A549 (cell line): ENCODE data around the gene TBCE. TPM values are rescaled to one million over a fixed set of nuclear protein-coding genes. Genes with fewer than 3 reads are reported as not detected.

Experiments
- ATAC-seq, 2 experiments: fragments of 200-7000 bp in 1 of 2; fragments of >200 bp in 1 of 2; cut with Nextera tagmentation in 1 of 2; cut with Tn5 transposase in 1 of 2; 3 replicates each; pipeline versions ENCODE4 v1.8.0 to v1.9.1; 2018 to 2020; ENCODE audit warnings: mild to moderate bottlenecking in 1 of 2, moderate library complexity in 1 of 2
- CTCF ChIA-PET: fragments of 300-600 bp; sonication (Branson Sonifier 250); formaldehyde crosslinking; extraction: SDS; loops from one replicate; lab custom pipeline; 2021; ENCODE audit warnings: antibody characterized with exemption, inconsistent platforms; lab: Yijun Ruan, JAX
- POLR2A ChIA-PET: fragments of 350-600 bp; formaldehyde crosslinking; extraction: SDS; loops from one replicate; lab custom pipeline; 2021; ENCODE audit warnings: antibody characterized with exemption, inconsistent platforms; lab: Yijun Ruan, JAX
- DNase-seq, 2 experiments: peaks; one replicate each; pipeline versions ENCODE4 v3.0.0 to v3.0.0-alpha.2; 2011 to 2016; ENCODE audit warnings: low read depth in 1 of 2, low spot score in 1 of 2
- FAIRE-seq: peaks from 2 replicates; lab custom pipeline; 2011; peaks lifted over from hg19 to GRCh38; lab: Jason Lieb, UNC
- H3K27ac ChIP-seq, 2 experiments: fragments of >200 bp; sonication (Bioruptor Twin); formaldehyde crosslinking; 3 replicates each; pipeline ENCODE4 v1.5.1; 2016 to 2017
- H3K4me1 ChIP-seq: fragments of >200 bp; sonication (Bioruptor Twin); formaldehyde crosslinking; 3 replicates; pipeline ENCODE4 v1.6.1; 2016
- H3K4me2 ChIP-seq: fragments of >200 bp; sonication (Bioruptor Twin); formaldehyde crosslinking; 3 replicates; pipeline ENCODE4 v1.6.1; 2016
- H3K4me3 ChIP-seq: fragments of >200 bp; sonication (Bioruptor Twin); formaldehyde crosslinking; 3 replicates; pipeline ENCODE4 v1.5.1; 2016
- H3K9me3 ChIP-seq: fragments of >200 bp; sonication (Bioruptor Twin); formaldehyde crosslinking; 3 replicates; pipeline ENCODE4 v1.6.1; 2016
- BCL3 ChIP-seq: fragments of >200 bp; sonication (Bioruptor Twin); formaldehyde crosslinking; IDR thresholded peaks from 3 replicates; pipeline ENCODE4 v1.6.1; 2016
- BHLHE40 ChIP-seq: IDR thresholded peaks from 2 replicates; pipeline ENCODE4 v1.6.1; 2012; ENCODE audit warnings: low read depth, low read length, inconsistent platforms
- E2F6 ChIP-seq: IDR thresholded peaks from 2 replicates; pipeline ENCODE4 v1.6.1; 2012; ENCODE audit warnings: low read depth, borderline replicate concordance
- HES2 ChIP-seq: fragments of >200 bp; sonication (Bioruptor Twin); formaldehyde crosslinking; IDR thresholded peaks from 2 replicates; pipeline ENCODE4 v1.6.1; 2016
- HOXA7 ChIP-seq: fragments of 250-450 bp; sonication (Bioruptor Pico); IDR thresholded peaks from 2 replicates; pipeline ENCODE4 v1.5.0; 2020; ENCODE audit warnings: mild to moderate bottlenecking, moderate library complexity
- MYC ChIP-seq: IDR thresholded peaks from 2 replicates; pipeline ENCODE4 v1.6.1; 2012; ENCODE audit warnings: mild to moderate bottlenecking, inconsistent platforms, low read length, improper control_type of control experiment, borderline replicate concordance
- NPAS2 ChIP-seq: fragments of 250-450 bp; sonication (Bioruptor Pico); IDR thresholded peaks from 2 replicates; pipeline ENCODE4 v1.8.0; 2022; ENCODE audit warnings: mild to moderate bottlenecking, moderate library complexity, borderline replicate concordance
- RAD21 ChIP-seq, 2 experiments: fragments of >200 bp in 1 of 2; sonication (Bioruptor Twin) in 1 of 2; formaldehyde crosslinking in 1 of 2; IDR thresholded peaks in 1 of 2; conservative IDR thresholded peaks in 1 of 2; 2 replicates in 1 of 2; 3 replicates in 1 of 2; pipeline ENCODE4 v1.6.1; 2012 to 2018; ENCODE audit warnings: inconsistent platforms in 1 of 2
- RARB ChIP-seq: fragments of 250-450 bp; sonication (Bioruptor Pico); IDR thresholded peaks from 2 replicates; pipeline ENCODE4 v1.8.0; 2021; ENCODE audit warnings: mild to moderate bottlenecking, moderate library complexity
- RCOR1 ChIP-seq: fragments of 150-350 bp; IDR thresholded peaks from 2 replicates; pipeline ENCODE4 v1.6.1; 2014; ENCODE audit warnings: antibody characterized with exemption, low read length, low read depth
- RFX5 ChIP-seq: fragments of 450-650 bp; IDR thresholded peaks from 2 replicates; pipeline ENCODE4 v1.7.1; 2014; ENCODE audit warnings: antibody characterized with exemption, mild to moderate bottlenecking, moderate library complexity
- SMC3 ChIP-seq: fragments of >200 bp; sonication (Bioruptor Twin); formaldehyde crosslinking; IDR thresholded peaks from 3 replicates; pipeline ENCODE4 v1.6.1; 2018; ENCODE audit warnings: inconsistent platforms
- WGBS: methylation state at CpG from one replicate; pipeline ENCODE4 v1.1.6; 2017; ENCODE audit errors: missing lambda C conversion rate; 5-methylcytosine and 5-hydroxymethylcytosine counted together
- polyA plus RNA-seq, 4 experiments: library from polyadenylated mRNA; depleted of rRNA in 3 of 4; stranded (reverse); fragments of >200 nt; fragmentation: RNase III in 1 of 4; extraction: RNeasy Plus Mini Kit Qiagen cat#74134 plus additional on column Dnase treatment in 1 of 4; gene quantifications; 2 replicates in 3 of 4; 3 replicates in 1 of 4; pipeline ENCODE4 v1.2.3, GENCODE V29; 2011 to 2017
- TF ChIP-seq, protein P1 (sequence below): fragments of >200 bp; sonication (Bioruptor Twin); formaldehyde crosslinking; IDR thresholded peaks from 3 replicates; pipeline ENCODE4 v1.5.1; 2016
- TF ChIP-seq, protein P2 (sequence below): fragments of 450-650 bp; IDR thresholded peaks from 2 replicates; pipeline ENCODE4 v1.6.1; 2014; ENCODE audit warnings: antibody characterized with exemption
- TF ChIP-seq, protein P3 (sequence below): IDR thresholded peaks from 2 replicates; pipeline ENCODE4 v1.6.1; 2012

Gene TBCE
- polyA plus RNA-seq, 2 of the 4 experiments (the other 2 are of a cell fraction), result 45.1 to 65.2 TPM

DNA sequence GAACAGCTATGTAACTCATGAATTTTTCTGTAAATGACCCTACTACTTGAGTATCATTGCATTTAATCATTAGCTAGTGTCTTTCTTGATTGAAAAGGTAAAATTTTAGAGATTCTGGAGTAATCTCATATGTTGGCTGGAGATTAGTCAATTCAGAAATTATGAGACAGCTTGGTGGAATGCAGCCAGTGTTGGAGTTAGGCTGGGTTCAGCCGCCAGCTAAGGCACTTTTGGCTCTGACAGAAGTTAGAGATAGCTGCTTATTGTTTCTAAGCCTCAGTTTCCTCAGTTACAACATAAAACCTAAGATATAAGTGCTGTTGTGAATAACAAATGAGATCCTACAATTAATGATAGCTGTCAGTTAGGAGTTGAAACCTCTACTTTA is 49.4 kb downstream of the TBCE start:
- CTCF ChIA-PET, result interaction anchor here (0.6 to 3.7 kb wide), 59 partner anchors 8 to 921 kb away, joined by 3 to 42 read pairs (median 5); partner anchors contain the start of genes ARID4B, B3GALNT2, GGPS1 and TBCE
- H3K27ac ChIP-seq, result 0 out of 6 replicates have a peak overlapping the region, but pooled peaks of 1 of the 2 experiments have one; percentile 2

GRCh38 chr1:235417086-235417697 is 50.0 kb downstream of the TBCE start:
- no peak overlapping the region; the same call in 2 of the 3 replicates for H3K4me2 ChIP-seq
- H3K4me3 ChIP-seq, result no peak overlapping the region
- CTCF ChIA-PET, result interaction anchor here (0.6 to 3.7 kb wide), 57 partner anchors 8 to 921 kb away, joined by 3 to 42 read pairs (median 5); partner anchors contain the start of genes ARID4B, B3GALNT2, GGPS1 and TBCE
- ATAC-seq (peak; percentile 75 to 78), FAIRE-seq (no peak), DNase-seq (peak; percentile 76 to 82)
- H3K9me3 ChIP-seq, result no peaks in the 10 kb centered on the region
- POLR2A ChIA-PET, result interaction anchor here (0.9 to 1.2 kb wide), 4 partner anchors 50 to 89 kb away, joined by 4 to 5 read pairs (median 4); partner anchors contain the start of genes ARID4B, GGPS1 and TBCE
- WGBS, result 31% methylated on average over 8 of the region's 8 CpGs
- 0 out of 6 replicates have a peak overlapping the region, but pooled peaks of 1 of the 2 experiments have one; percentile 2 for H3K27ac ChIP-seq
- H3K4me1 ChIP-seq, result peaks cover 22% of the 10 kb centered on the region
- TF ChIP-seq HOXA7 (CRISPR knock-in tag) (no peak), RAD21 (conservative IDR thresholded peaks at IDR 0.05 in 1 of 2, IDR thresholded peaks at IDR 0.05 in 1 of 2) (peak; percentile 87 to 96), SMC3 (peak; percentile 87), BHLHE40 (no peak)
- TF ChIP-seq, protein P1, sequence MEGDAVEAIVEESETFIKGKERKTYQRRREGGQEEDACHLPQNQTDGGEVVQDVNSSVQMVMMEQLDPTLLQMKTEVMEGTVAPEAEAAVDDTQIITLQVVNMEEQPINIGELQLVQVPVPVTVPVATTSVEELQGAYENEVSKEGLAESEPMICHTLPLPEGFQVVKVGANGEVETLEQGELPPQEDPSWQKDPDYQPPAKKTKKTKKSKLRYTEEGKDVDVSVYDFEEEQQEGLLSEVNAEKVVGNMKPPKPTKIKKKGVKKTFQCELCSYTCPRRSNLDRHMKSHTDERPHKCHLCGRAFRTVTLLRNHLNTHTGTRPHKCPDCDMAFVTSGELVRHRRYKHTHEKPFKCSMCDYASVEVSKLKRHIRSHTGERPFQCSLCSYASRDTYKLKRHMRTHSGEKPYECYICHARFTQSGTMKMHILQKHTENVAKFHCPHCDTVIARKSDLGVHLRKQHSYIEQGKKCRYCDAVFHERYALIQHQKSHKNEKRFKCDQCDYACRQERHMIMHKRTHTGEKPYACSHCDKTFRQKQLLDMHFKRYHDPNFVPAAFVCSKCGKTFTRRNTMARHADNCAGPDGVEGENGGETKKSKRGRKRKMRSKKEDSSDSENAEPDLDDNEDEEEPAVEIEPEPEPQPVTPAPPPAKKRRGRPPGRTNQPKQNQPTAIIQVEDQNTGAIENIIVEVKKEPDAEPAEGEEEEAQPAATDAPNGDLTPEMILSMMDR, result peak; percentile 88
- TF ChIP-seq, all 56 proteins: peak for 3

More for the DNA sequence above, 49.4 kb downstream of the TBCE start:
- peaks cover 25% of the 10 kb centered on the region for H3K4me1 ChIP-seq
- WGBS, result 79% methylated on average over 1 of the region's 1 CpG
- FAIRE-seq, result no peak
- peak in 1 of 2 experiments; percentile 19; a peak in 1 of 6 replicates for ATAC-seq
- DNase-seq, result no peak
- H3K9me3 ChIP-seq, result no peaks in the 10 kb centered on the region
- POLR2A ChIA-PET, result interaction anchor here (0.6 to 2.1 kb wide), 6 partner anchors 49 to 921 kb away, joined by 4 to 8 read pairs (median 4); partner anchors contain the start of genes ARID4B, GGPS1, RBM34 and TBCE
- peak overlapping the region; percentile 17; the same call in 2 of the 3 replicates for H3K4me2 ChIP-seq
- TF ChIP-seq RFX5 (no peak), HES2 (no peak), E2F6 (no peak), MYC (no peak), NPAS2 (CRISPR knock-in tag) (no peak), RARB (CRISPR knock-in tag) (no peak), BCL3 (no peak), RCOR1 (no peak)
- TF ChIP-seq, protein P2, sequence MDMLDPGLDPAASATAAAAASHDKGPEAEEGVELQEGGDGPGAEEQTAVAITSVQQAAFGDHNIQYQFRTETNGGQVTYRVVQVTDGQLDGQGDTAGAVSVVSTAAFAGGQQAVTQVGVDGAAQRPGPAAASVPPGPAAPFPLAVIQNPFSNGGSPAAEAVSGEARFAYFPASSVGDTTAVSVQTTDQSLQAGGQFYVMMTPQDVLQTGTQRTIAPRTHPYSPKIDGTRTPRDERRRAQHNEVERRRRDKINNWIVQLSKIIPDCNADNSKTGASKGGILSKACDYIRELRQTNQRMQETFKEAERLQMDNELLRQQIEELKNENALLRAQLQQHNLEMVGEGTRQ, result no peak
- TF ChIP-seq, protein P3, sequence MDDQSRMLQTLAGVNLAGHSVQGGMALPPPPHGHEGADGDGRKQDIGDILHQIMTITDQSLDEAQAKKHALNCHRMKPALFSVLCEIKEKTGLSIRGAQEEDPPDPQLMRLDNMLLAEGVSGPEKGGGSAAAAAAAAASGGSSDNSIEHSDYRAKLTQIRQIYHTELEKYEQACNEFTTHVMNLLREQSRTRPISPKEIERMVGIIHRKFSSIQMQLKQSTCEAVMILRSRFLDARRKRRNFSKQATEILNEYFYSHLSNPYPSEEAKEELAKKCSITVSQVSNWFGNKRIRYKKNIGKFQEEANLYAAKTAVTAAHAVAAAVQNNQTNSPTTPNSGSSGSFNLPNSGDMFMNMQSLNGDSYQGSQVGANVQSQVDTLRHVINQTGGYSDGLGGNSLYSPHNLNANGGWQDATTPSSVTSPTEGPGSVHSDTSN, result no peak
- no peak overlapping the region for H3K4me3 ChIP-seq
